GM19239 (cell line): ENCODE data around the gene TCF3.
A peak's percentile ranks its signal among the peaks of the same experiment; 100 is the strongest.

Experiments
- DNase-seq: peaks from one replicate; pipeline ENCODE4 v3.0.0; 2011; ENCODE audit warnings: low spot score; ENCODE audit not compliant: insufficient read length
- FAIRE-seq: peaks from 2 replicates; lab custom pipeline; 2011; peaks lifted over from hg19 to GRCh38; lab: Jason Lieb, UNC

The TCF3 gene

GRCh38 chr19:1571358-1571757 is 81.1 kb downstream of the TCF3 start:
- DNase-seq, result no peak
- FAIRE-seq, result no peak

GRCh38 chr19:1570836-1571235 is 81.6 kb downstream of the TCF3 start:
- no peak for FAIRE-seq
- DNase-seq, result no peak

GRCh38 chr19:1569997-1570396 is 82.4 kb downstream of the TCF3 start:
- FAIRE-seq, result no peak
- DNase-seq, result no peak

- DNase-seq (peak; percentile 100), FAIRE-seq (no peak)
Measured at GRCh38 chr19:1568320-1569019, 83.9 kb downstream of the TCF3 start, which contains the start of gene MEX3D. MEX3D (minus strand) TSS chr19:1568325; CDS start chr19:1568058, 267 bp downstream.

GRCh38 chr19:1567848-1568227 is 84.6 kb downstream of the TCF3 start:
- DNase-seq (no peak), FAIRE-seq (no peak)

GRCh38 chr19:1567116-1567847 is 85.1 kb downstream of the TCF3 start:
- DNase-seq (no peak), FAIRE-seq (no peak)

GRCh38 chr19:1566392-1567115 is 85.9 kb downstream of the TCF3 start:
- no peak for FAIRE-seq
- DNase-seq, result no peak

- FAIRE-seq, result no peak
- no peak for DNase-seq
Measured at GRCh38 chr19:1563251-1563650, 89.2 kb downstream of the TCF3 start.

- DNase-seq, result no peak
- FAIRE-seq, result no peak
Measured at GRCh38 chr19:1561236-1561842, 91.1 kb downstream of the TCF3 start.

GRCh38 chr19:1560286-1560882 is 92.0 kb downstream of the TCF3 start:
- FAIRE-seq (no peak), DNase-seq (no peak)
